ENCODE data around the gene RPS6KA2.

RPS6KA2 gene

GRCh38 chr6:166418691-166419143, 208.3 kb downstream of the RPS6KA2 start:
- no peak for DNase-seq (ENCODE audit: low spot score)

GRCh38 chr6:166417285-166417691, 209.8 kb downstream of the RPS6KA2 start:
- no peak for DNase-seq (ENCODE audit: low spot score)

- DNase-seq (ENCODE audit: low spot score), result no peak
Observed at GRCh38 chr6:166415833-166416347, 211.2 kb downstream of the RPS6KA2 start.

GRCh38 chr6:166415306-166415705, 211.7 kb downstream of the RPS6KA2 start:
- DNase-seq (ENCODE audit: low spot score), result no peak

- no peak for DNase-seq (ENCODE audit: low spot score)
Observed at GRCh38 chr6:166413491-166413951, 213.5 kb downstream of the RPS6KA2 start.

- DNase-seq (ENCODE audit: low spot score), result no peak
Observed at GRCh38 chr6:166412911-166413384, 214.1 kb downstream of the RPS6KA2 start.

- no peak for DNase-seq (ENCODE audit: low spot score)
Observed at GRCh38 chr6:166412156-166412910, 214.7 kb downstream of the RPS6KA2 start.

- no peak for DNase-seq (ENCODE audit: low spot score)
Observed at GRCh38 chr6:166411721-166412151, 215.3 kb downstream of the RPS6KA2 start.

GRCh38 chr6:166411271-166411670, 215.8 kb downstream of the RPS6KA2 start:
- DNase-seq (ENCODE audit: low spot score), result no peak

- DNase-seq (ENCODE audit: low spot score), result no peak
Observed at GRCh38 chr6:166410426-166410935, 216.6 kb downstream of the RPS6KA2 start.

GRCh38 chr6:166408936-166409755, 217.9 kb downstream of the RPS6KA2 start:
- no peak for DNase-seq (ENCODE audit: low spot score)

GRCh38 chr6:166406197-166406596, 220.9 kb downstream of the RPS6KA2 start:
- no peak for DNase-seq (ENCODE audit: low spot score)

GRCh38 chr6:166405386-166405785, 221.7 kb downstream of the RPS6KA2 start:
- no peak for DNase-seq (ENCODE audit: low spot score)

GRCh38 chr6:166402582-166403277, 224.3 kb downstream of the RPS6KA2 start:
- no peak for DNase-seq (ENCODE audit: low spot score)

GRCh38 chr6:166400649-166401250, 226.3 kb downstream of the RPS6KA2 start:
- peak; percentile 74 for DNase-seq (ENCODE audit: low spot score)

- DNase-seq (ENCODE audit: low spot score), result no peak
Observed at GRCh38 chr6:166400181-166400580, 226.9 kb downstream of the RPS6KA2 start.

- no peak for DNase-seq (ENCODE audit: low spot score)
Observed at GRCh38 chr6:166398348-166398747, 228.7 kb downstream of the RPS6KA2 start.

- no peak for DNase-seq (ENCODE audit: low spot score)
Observed at GRCh38 chr6:166397849-166398248, 229.2 kb downstream of the RPS6KA2 start.

GRCh38 chr6:166395778-166396177, 231.3 kb downstream of the RPS6KA2 start:
- no peak for DNase-seq (ENCODE audit: low spot score)

GRCh38 chr6:166395351-166395750, 231.7 kb downstream of the RPS6KA2 start:
- no peak for DNase-seq (ENCODE audit: low spot score)

Measured in RKO (cell line).